K562 (cell line): Measurements from ENCODE around the gene EXOC3. TPM values are rescaled to one million over a fixed set of nuclear protein-coding genes. Genes with fewer than 3 reads are reported as not detected.

Experiments used
- ATAC-seq: fragments of 200-7000 bp; cut with Tn5 transposase; 3 replicates; pipeline ENCODE4 v1.9.1; 2020; ENCODE audit warnings: moderate library complexity
- BruUV-seq: library from RNA; stranded (reverse); fragments of 400-500 nt; replicated peaks from 2 replicates; lab custom pipeline; 2021; lab: Mats Ljungman, UMichigan
- CTCF ChIA-PET: fragments of 300-600 bp; formaldehyde crosslinking; extraction: SDS; loops from one replicate; lab custom pipeline; 2021; ENCODE audit warnings: low intra/inter-chr PET ratio; lab: Yijun Ruan, JAX
- POLR2A ChIA-PET: fragments of 300-600, 350-650 bp; sonication (Branson Sonifier 250); formaldehyde crosslinking; extraction: SDS; loops from one replicate; lab custom pipeline; 2021; ENCODE audit warnings: antibody characterized with exemption, inconsistent platforms; lab: Yijun Ruan, JAX
- DNase-seq, 4 experiments: peaks; one replicate each; pipeline versions ENCODE4 v3.0.0 to v3.0.0-alpha.2; 2011 to 2018; ENCODE audit warnings: low spot score in 3 of 4, mixed read lengths in 3 of 4; ENCODE audit errors: extremely low read depth in 1 of 4
- FAIRE-seq: peaks from 2 replicates; lab custom pipeline; 2011; peaks lifted over from hg19 to GRCh38; lab: Jason Lieb, UNC
- H2AFZ ChIP-seq: 2 replicates; pipeline ENCODE4 v1.6.0; 2011; ENCODE audit warnings: low read depth, low read length, control low read depth, inconsistent platforms
- H3K27ac ChIP-seq: fragments of 200-600 bp; 3 replicates; pipeline ENCODE4 v1.8.0; 2011; ENCODE audit warnings: low read depth, mild to moderate bottlenecking, control low read depth, inconsistent platforms, low read length, moderate library complexity, mixed read lengths; ENCODE audit errors: extremely low read depth
- H3K27me3 ChIP-seq, 2 experiments: fragments of 300-600 bp in 1 of 2; 2 replicates in 1 of 2; 3 replicates in 1 of 2; pipeline versions ENCODE4 v1.6.0 to v1.8.0; 2011; ENCODE audit warnings: inconsistent platforms in 2 of 2, low read length in 2 of 2, mild to moderate bottlenecking in 1 of 2, mixed read lengths in 1 of 2, moderate library complexity in 1 of 2; ENCODE audit not compliant: control insufficient read depth in 2 of 2, insufficient read depth in 2 of 2
- H3K36me3 ChIP-seq: fragments of 300-600 bp; 3 replicates; pipeline ENCODE4 v1.8.0; 2011; ENCODE audit warnings: mild to moderate bottlenecking, low read length, inconsistent platforms; ENCODE audit not compliant: control insufficient read depth, insufficient read depth
- H3K4me1 ChIP-seq, 2 experiments: fragments of 200-600 bp in 1 of 2; replicated peaks in 1 of 2; 2 replicates in 1 of 2; 3 replicates in 1 of 2; pipeline versions ENCODE4 v1.5.1 to v1.8.0; 2011; ENCODE audit warnings: inconsistent platforms in 2 of 2, low read length in 2 of 2, mild to moderate bottlenecking in 1 of 2, mixed read lengths in 1 of 2, moderate library complexity in 1 of 2; ENCODE audit not compliant: control insufficient read depth in 2 of 2, insufficient read depth in 2 of 2
- H3K4me2 ChIP-seq: 2 replicates; pipeline ENCODE4 v1.6.1; 2011; ENCODE audit warnings: low read length, control low read depth, inconsistent platforms, mixed read lengths; ENCODE audit not compliant: insufficient read depth
- H3K4me3 ChIP-seq: fragments of 200-600 bp; sonication (generic), shearing (Covaris generic); 2 replicates; pipeline ENCODE4 v1.5.1; 2016; ENCODE audit warnings: control low read depth, inconsistent platforms
- H3K79me2 ChIP-seq: fragments of 200-600 bp; 3 replicates; pipeline ENCODE4 v1.8.0; 2011; ENCODE audit warnings: low read length, inconsistent platforms; ENCODE audit not compliant: control insufficient read depth, insufficient read depth
- H3K9ac ChIP-seq, 2 experiments: 2 replicates each; pipeline versions ENCODE4 v1.6.0 to v1.6.1; 2011; ENCODE audit warnings: low read depth in 2 of 2, low read length in 2 of 2, control low read depth in 1 of 2, inconsistent platforms in 1 of 2, mild to moderate bottlenecking in 1 of 2, mixed read lengths in 1 of 2; ENCODE audit not compliant: insufficient read depth in 1 of 2
- H3K9me1 ChIP-seq: one replicate; pipeline ENCODE4 v1.6.0; 2011; ENCODE audit warnings: inconsistent platforms, mild to moderate bottlenecking, low read length, moderate library complexity; ENCODE audit not compliant: control insufficient read depth, insufficient read depth
- H3K9me3 ChIP-seq: replicated peaks from 2 replicates; pipeline ENCODE4 v1.5.1; 2011; ENCODE audit warnings: low read depth, low read length, inconsistent platforms; ENCODE audit not compliant: control insufficient read depth, insufficient read depth
- H4K20me1 ChIP-seq: replicated peaks from 2 replicates; pipeline ENCODE4 v1.6.1; 2011; ENCODE audit warnings: low read length, inconsistent platforms, mixed read lengths; ENCODE audit not compliant: control insufficient read depth, insufficient read depth
- BHLHE40 ChIP-seq: IDR thresholded peaks from 2 replicates; pipeline ENCODE4 v1.6.1; 2011; ENCODE audit warnings: low read length, improper control_type of control experiment
- HNRNPK ChIP-seq: fragments of 200-400 bp; formaldehyde crosslinking; IDR thresholded peaks from one replicate; pipeline ENCODE4 v1.6.1; 2018; ENCODE audit warnings: mild to moderate bottlenecking, low read depth, low read length; ENCODE audit not compliant: poor library complexity, severe bottlenecking
- USF2 ChIP-seq: sonication (generic); formaldehyde crosslinking; IDR thresholded peaks from 2 replicates; pipeline ENCODE4 v1.5.0; 2020; ENCODE audit warnings: missing genetic modification reagents
- WGBS: fragments of 100-300 bp; shearing (Covaris generic); methylation state at CpG from one replicate; pipeline ENCODE4 v1.1.6; 2016; ENCODE audit warnings: low coverage, mixed read lengths; ENCODE audit not compliant: insufficient coverage; ENCODE audit errors: missing lambda C conversion rate; 5-methylcytosine and 5-hydroxymethylcytosine counted together
- in situ Hi-C: fragments of 300-500 bp; cut with MboI; formaldehyde crosslinking; loops from 4 replicates; pipeline ENCODE4 v1.15.0; 2018; ENCODE audit warnings: inconsistent platforms, mixed read lengths
- intact Hi-C: fragments of 100-400 bp; cut with micrococcal nuclease; formaldehyde crosslinking; loops from 2 replicates; pipeline ENCODE4 v1.14.2; 2022
- polyA plus RNA-seq, 8 experiments: library from polyadenylated mRNA; depleted of rRNA in 4 of 8; stranded (reverse) in 5 of 8; unstranded in 3 of 8; fragments of >200 nt; fragmentation: Nextera tagmentation in 2 of 8; fragmentation: Illumina TruSeq in 1 of 8; extraction: Ambion mirVana in 2 of 8; extraction: Trizol in 1 of 8; gene quantifications; 2 replicates each; pipeline versions ENCODE4 v1.2.1 to v1.2.3, GENCODE V29; 2011 to 2014; ENCODE audit warnings: inconsistent platforms in 1 of 8, missing spikeins in 1 of 8
- total RNA-seq, 7 experiments: library from RNA; depleted of rRNA in 6 of 7; stranded (reverse); fragments of >200 nt in 6 of 7; fragmentation: Illumina TruSeq in 2 of 7; extraction: Trizol in 2 of 7; gene quantifications; 2 replicates each; pipeline versions ENCODE4 v1.2.1 to v1.2.3, GENCODE V29; 2011 to 2021; ENCODE audit warnings: low replicate concordance in 1 of 7

Gene EXOC3
- total and polyA plus RNA-seq, 9 of the 15 experiments (the other 6 are each of a cell fraction or from before 2014, with no cell fraction given), result 1.4 to 41.9 (median 22.4) TPM

GRCh38 chr5:474840-475661 lies 32.1 kb downstream of the EXOC3 start:
- Histone ChIP-seq H3K4me1 (peaks cover 9 to 92% of the 10 kb centered on the region in 2 experiments; a peak in 4 of 5 replicates), H3K4me2 (no peak overlapping the region), H3K27me3 (peaks cover 11 to 53% of the 10 kb centered on the region in 2 experiments; a peak in 4 of 5 replicates), H3K9me1 (no peaks in the 10 kb centered on the region), H3K9me3 (no peaks in the 10 kb centered on the region), H4K20me1 (peaks cover 16% of the 10 kb centered on the region), H3K36me3 (peaks cover 16% of the 10 kb centered on the region; the same call in 2 of the 3 replicates), H3K4me3 (no peak overlapping the region), H3K27ac (no peak overlapping the region), H3K9ac (no peak overlapping the region), H3K79me2 (peaks cover 21% of the 10 kb centered on the region), H2AFZ (no peak overlapping the region)
- in situ Hi-C loops (no loop called here), intact Hi-C loops (loop anchor here (10.0 kb wide), 1 partner anchor 140 kb away; the partner anchor contains the start of gene CEP72)
- no peak for DNase-seq
- BruUV-seq, result TSS peak; percentile 33
- 45% methylated on average over 27 of the region's 50 CpGs for WGBS
- ChIA-PET CTCF (no interaction called here), POLR2A (no interaction called here)
- ATAC-seq, result no peak
- TF ChIP-seq BHLHE40 (0 out of 2 replicates have a peak, but pooled peaks have one; percentile 14), HNRNPK (no peak), USF2 (peak; percentile 41)
- no peak for FAIRE-seq
